Panc1 (cell line): ENCODE data around the gene CX3CL1. TPM values are rescaled to one million over a fixed set of nuclear protein-coding genes. Genes with fewer than 3 reads are reported as not detected.

Experiments
- ATAC-seq: fragments of 200-7000 bp; cut with Tn5 transposase; 2 replicates; pipeline ENCODE4 v1.9.1; 2020; ENCODE audit warnings: mild to moderate bottlenecking, moderate library complexity
- BruUV-seq: library from RNA; stranded (reverse); fragments of 400-500 nt; replicated peaks from 2 replicates; lab custom pipeline; 2021; lab: Mats Ljungman, UMichigan
- CTCF ChIA-PET: fragments of 300-600 bp; sonication (Branson Sonifier 250); formaldehyde crosslinking; loops from one replicate; lab custom pipeline; 2022; ENCODE audit warnings: antibody characterized with exemption; lab: Charles Lee
- POLR2A ChIA-PET: fragments of 300-600 bp; sonication (Branson Sonifier 250); formaldehyde crosslinking; loops from one replicate; lab custom pipeline; 2022; ENCODE audit warnings: antibody characterized with exemption; lab: Charles Lee
- DNase-seq: peaks from one replicate; pipeline ENCODE4 v3.0.0-alpha.2; 2010; ENCODE audit warnings: low read depth, low spot score
- H3K27ac ChIP-seq: 2 replicates; pipeline ENCODE4 v1.5.1; 2011; ENCODE audit warnings: mild to moderate bottlenecking, low read length, inconsistent platforms
- H3K27me3 ChIP-seq: fragments of 200-500 bp; sonication (Bioruptor generic); 2 replicates; pipeline ENCODE4 v1.6.0; 2014; ENCODE audit warnings: low read length, inconsistent platforms; ENCODE audit not compliant: control insufficient read depth, insufficient read depth
- H3K36me3 ChIP-seq: fragments of 200-500 bp; sonication (Bioruptor generic); 2 replicates; pipeline ENCODE4 v1.5.1; 2014; ENCODE audit warnings: inconsistent platforms, mild to moderate bottlenecking, low read length, moderate library complexity; ENCODE audit not compliant: control insufficient read depth, insufficient read depth
- H3K4me1 ChIP-seq: 2 replicates; pipeline ENCODE4 v1.5.1; 2011; ENCODE audit warnings: inconsistent platforms, mild to moderate bottlenecking, low read length, moderate library complexity; ENCODE audit not compliant: control insufficient read depth, insufficient read depth
- H3K4me3 ChIP-seq, 2 experiments: 2 replicates each; pipeline ENCODE4 v1.5.1; 2011 to 2012; ENCODE audit warnings: low read depth in 2 of 2, low read length in 2 of 2, mild to moderate bottlenecking in 2 of 2, inconsistent platforms in 1 of 2, moderate library complexity in 1 of 2
- H3K9me3 ChIP-seq: fragments of 200-500 bp; sonication (Bioruptor generic); 2 replicates; pipeline ENCODE4 v1.5.1; 2014; ENCODE audit warnings: low read depth, mild to moderate bottlenecking, inconsistent platforms, low read length, moderate library complexity; ENCODE audit not compliant: control insufficient read depth, insufficient read depth
- CTCF ChIP-seq: fragments of 450-650 bp; IDR thresholded peaks from 2 replicates; pipeline ENCODE4 v1.5.1; 2017; ENCODE audit warnings: mild to moderate bottlenecking
- POLR2AphosphoS5 ChIP-seq: IDR thresholded peaks from 2 replicates; pipeline ENCODE4 v1.6.1; 2012; ENCODE audit warnings: mild to moderate bottlenecking, low read depth, low read length, moderate library complexity
- REST ChIP-seq, 2 experiments: IDR thresholded peaks; 2 replicates each; pipeline ENCODE4 v1.6.1; 2011 to 2012; ENCODE audit warnings: low read depth in 2 of 2, control low read depth in 1 of 2, low read length in 1 of 2, mild to moderate bottlenecking in 1 of 2, moderate library complexity in 1 of 2; ENCODE audit not compliant: insufficient read depth in 1 of 2
- SIN3A ChIP-seq: IDR thresholded peaks from 2 replicates; pipeline ENCODE4 v1.6.1; 2012; ENCODE audit warnings: low read depth, mild to moderate bottlenecking, low read length, moderate library complexity, borderline replicate concordance; ENCODE audit not compliant: insufficient read depth
- TCF7L2 ChIP-seq: IDR thresholded peaks from 2 replicates; pipeline ENCODE4 v1.6.1; 2011; ENCODE audit warnings: mild to moderate bottlenecking, low read depth, low read length, inconsistent platforms
- in situ Hi-C: cut with HindIII; loops from 2 replicates; pipeline ENCODE4 v1.10.0; 2016; ENCODE audit warnings: low sequenced_read_pairs, low pct_unique_long_range_greater_than_20kb
- intact Hi-C: fragments of 100-400 bp; cut with micrococcal nuclease; formaldehyde crosslinking; loops from one replicate; pipeline ENCODE4 v1.10.0; 2022; ENCODE audit not compliant: unreplicated experiment
- total RNA-seq: library from RNA; stranded (reverse); gene quantifications from one replicate; pipeline ENCODE4 v1.2.1, GENCODE V29; 2021; ENCODE audit not compliant: unreplicated experiment

The CX3CL1 gene
- total RNA-seq, 1 experiment from 2014 or later: 21.8 TPM

- Histone ChIP-seq H3K4me3 (no peak overlapping the region), H3K4me1 (no peaks in the 10 kb centered on the region), H3K36me3 (no peaks in the 10 kb centered on the region), H3K9me3 (no peaks in the 10 kb centered on the region), H3K27me3 (no peaks in the 10 kb centered on the region), H3K27ac (no peak overlapping the region)
- in situ Hi-C loops (no loop called here), intact Hi-C loops (no loop called here)
- no peak for DNase-seq
- TF ChIP-seq POLR2AphosphoS5 (no peak), SIN3A (no peak), CTCF (no peak), REST (IDR thresholded peaks at IDR 0.05; ENCODE audit: insufficient read depth in 1 of 2, low read depth in 2 of 2, low read length in 1 of 2) (no peak), TCF7L2 (no peak)
- no peak for ATAC-seq
- BruUV-seq: no TSS peak
- POLR2A ChIA-PET: interaction anchor here (0.6 kb wide), 1 partner anchor 37 kb away, joined by 3 read pairs; the partner anchor contains the start of gene CX3CL1
- CTCF ChIA-PET: no interaction called here
Measured at GRCh38 chr16:57409065-57409464, 36.8 kb downstream of the CX3CL1 start.

- POLR2A ChIA-PET: interaction anchor here (0.6 kb wide), 1 partner anchor 38 kb away, joined by 3 read pairs; the partner anchor contains the start of gene CX3CL1
- TF ChIP-seq REST (IDR thresholded peaks at IDR 0.05; ENCODE audit: insufficient read depth in 1 of 2, low read depth in 2 of 2, low read length in 1 of 2): no peak
- no peak for TF ChIP-seq SIN3A
- TF ChIP-seq CTCF: no peak
- TF ChIP-seq TCF7L2: no peak
- no peak for TF ChIP-seq POLR2AphosphoS5
- ATAC-seq: no peak
- no peak overlapping the region for H3K27ac ChIP-seq
- CTCF ChIA-PET: interaction anchor here (0.6 kb wide), 1 partner anchor 202 kb away, joined by 3 read pairs; no protein-coding TSS in a partner anchor
- H3K36me3 ChIP-seq: no peaks in the 10 kb centered on the region
- no peak for DNase-seq
- H3K27me3 ChIP-seq: no peaks in the 10 kb centered on the region
- no peak overlapping the region for H3K4me3 ChIP-seq
- BruUV-seq: no TSS peak
- in situ Hi-C loops (no loop called here), intact Hi-C loops (no loop called here)
- H3K4me1 ChIP-seq: no peaks in the 10 kb centered on the region
- no peaks in the 10 kb centered on the region for H3K9me3 ChIP-seq
Measured at GRCh38 chr16:57409870-57410587, 37.7 kb downstream of the CX3CL1 start.
